ENCODE results near the gene EFCAB6.

Gene EFCAB6

GRCh38 chr22:43796567-43796966, 15.5 kb downstream of the EFCAB6 start:
- H3K4me3 ChIP-seq (ENCODE audit: low read depth in 1 of 2, low read length in 2 of 2) = no peak overlapping the region
- H3K36me3 ChIP-seq (ENCODE audit: insufficient read depth, low read length) = no peaks in the 10 kb centered on the region
- H3K9me3 ChIP-seq (ENCODE audit: insufficient read depth, low read length, severe bottlenecking) = no peaks in the 10 kb centered on the region
- DNase-seq (no peak), ATAC-seq (ENCODE audit: insufficient read depth, low read depth) (no peak)
- H2AFZ ChIP-seq (ENCODE audit: low read depth, low read length) = no peak overlapping the region
- H3K27ac ChIP-seq (ENCODE audit: low read length) = no peak overlapping the region
- no peaks in the 10 kb centered on the region for H3K79me2 ChIP-seq (ENCODE audit: insufficient read depth, low read length)
- H3K27me3 ChIP-seq (ENCODE audit: insufficient read depth, low read length, poor library complexity) = peaks cover 3% of the 10 kb centered on the region
- TF ChIP-seq, protein P1, sequence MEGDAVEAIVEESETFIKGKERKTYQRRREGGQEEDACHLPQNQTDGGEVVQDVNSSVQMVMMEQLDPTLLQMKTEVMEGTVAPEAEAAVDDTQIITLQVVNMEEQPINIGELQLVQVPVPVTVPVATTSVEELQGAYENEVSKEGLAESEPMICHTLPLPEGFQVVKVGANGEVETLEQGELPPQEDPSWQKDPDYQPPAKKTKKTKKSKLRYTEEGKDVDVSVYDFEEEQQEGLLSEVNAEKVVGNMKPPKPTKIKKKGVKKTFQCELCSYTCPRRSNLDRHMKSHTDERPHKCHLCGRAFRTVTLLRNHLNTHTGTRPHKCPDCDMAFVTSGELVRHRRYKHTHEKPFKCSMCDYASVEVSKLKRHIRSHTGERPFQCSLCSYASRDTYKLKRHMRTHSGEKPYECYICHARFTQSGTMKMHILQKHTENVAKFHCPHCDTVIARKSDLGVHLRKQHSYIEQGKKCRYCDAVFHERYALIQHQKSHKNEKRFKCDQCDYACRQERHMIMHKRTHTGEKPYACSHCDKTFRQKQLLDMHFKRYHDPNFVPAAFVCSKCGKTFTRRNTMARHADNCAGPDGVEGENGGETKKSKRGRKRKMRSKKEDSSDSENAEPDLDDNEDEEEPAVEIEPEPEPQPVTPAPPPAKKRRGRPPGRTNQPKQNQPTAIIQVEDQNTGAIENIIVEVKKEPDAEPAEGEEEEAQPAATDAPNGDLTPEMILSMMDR (IDR thresholded peaks at IDR 0.05; ENCODE audit: borderline replicate concordance, extremely low read depth, low read length, poor library complexity, severe bottlenecking) = peak; percentile 34
- TF ChIP-seq EZH2 (IDR thresholded peaks at IDR 0.05; ENCODE audit: borderline replicate concordance, low read depth, low read length, severe bottlenecking) = no peak
- H3K4me1 ChIP-seq (ENCODE audit: insufficient read depth, low read length) = no peaks in the 10 kb centered on the region
- no peaks in the 10 kb centered on the region for H4K20me1 ChIP-seq (ENCODE audit: insufficient read depth, low read length)
- no peak overlapping the region for H3K9ac ChIP-seq (ENCODE audit: low read depth, low read length)
- no peak overlapping the region for H3K4me2 ChIP-seq (ENCODE audit: insufficient read depth, low read length)

DNA sequence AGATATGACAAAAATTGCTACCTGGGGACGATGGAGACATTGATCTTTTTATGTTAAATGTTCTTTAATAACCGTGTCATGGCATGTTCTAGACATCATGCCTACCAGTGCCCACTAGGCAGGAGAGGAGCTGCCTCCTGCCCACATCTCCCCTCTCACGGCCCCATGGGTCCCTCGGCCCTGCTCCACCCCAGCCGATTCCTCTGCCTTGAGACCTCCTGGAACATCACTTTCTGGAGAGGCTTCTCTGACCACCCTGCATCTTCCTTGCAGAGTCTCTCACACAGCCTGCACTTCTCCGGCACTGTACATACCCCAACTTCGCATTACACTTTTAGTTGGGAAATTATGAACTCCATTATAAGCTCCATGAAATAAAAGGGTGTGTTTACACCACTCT, 16.8 kb downstream of the EFCAB6 start:
- Histone ChIP-seq H3K79me2 (ENCODE audit: insufficient read depth, low read length) (no peaks in the 10 kb centered on the region), H3K4me1 (ENCODE audit: insufficient read depth, low read length) (no peaks in the 10 kb centered on the region), H3K9ac (ENCODE audit: low read depth, low read length) (no peak overlapping the region), H3K4me3 (ENCODE audit: low read depth in 1 of 2, low read length in 2 of 2) (no peak overlapping the region), H4K20me1 (ENCODE audit: insufficient read depth, low read length) (no peaks in the 10 kb centered on the region), H3K4me2 (ENCODE audit: insufficient read depth, low read length) (no peak overlapping the region), H3K9me3 (ENCODE audit: insufficient read depth, low read length, severe bottlenecking) (no peaks in the 10 kb centered on the region), H3K27me3 (ENCODE audit: insufficient read depth, low read length, poor library complexity) (peaks cover 3% of the 10 kb centered on the region), H2AFZ (ENCODE audit: low read depth, low read length) (no peak overlapping the region), H3K36me3 (ENCODE audit: insufficient read depth, low read length) (no peaks in the 10 kb centered on the region), H3K27ac (ENCODE audit: low read length) (no peak overlapping the region)
- no peak for ATAC-seq (ENCODE audit: insufficient read depth, low read depth)
- no peak for DNase-seq
- no peak for TF ChIP-seq EZH2 (IDR thresholded peaks at IDR 0.05; ENCODE audit: borderline replicate concordance, low read depth, low read length, severe bottlenecking)
- TF ChIP-seq, protein P1 (IDR thresholded peaks at IDR 0.05; ENCODE audit: borderline replicate concordance, extremely low read depth, low read length, poor library complexity, severe bottlenecking) = no peak

DNA sequence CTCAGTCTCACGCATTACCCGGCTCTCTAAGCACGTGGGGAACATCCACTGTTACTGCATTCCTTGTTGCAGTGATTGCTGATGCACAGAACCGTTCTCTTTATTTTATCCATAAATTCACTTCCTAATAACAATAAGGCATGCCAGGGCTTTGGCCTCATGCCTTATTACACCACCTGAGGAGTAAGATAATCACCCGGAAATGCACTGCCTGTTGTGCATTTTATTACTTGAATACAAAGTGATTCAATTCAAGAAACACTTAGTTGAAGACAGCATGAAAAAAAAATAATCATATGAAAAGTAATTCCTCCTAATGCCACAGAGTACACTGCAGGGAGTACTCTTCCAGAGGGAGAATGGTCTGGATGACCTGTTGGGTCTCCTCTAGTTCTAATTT, 19.2 kb downstream of the EFCAB6 start:
- Histone ChIP-seq H3K4me3 (ENCODE audit: low read depth in 1 of 2, low read length in 2 of 2) (no peak overlapping the region), H3K4me1 (ENCODE audit: insufficient read depth, low read length) (no peaks in the 10 kb centered on the region), H4K20me1 (ENCODE audit: insufficient read depth, low read length) (no peaks in the 10 kb centered on the region), H3K4me2 (ENCODE audit: insufficient read depth, low read length) (no peak overlapping the region), H3K27me3 (ENCODE audit: insufficient read depth, low read length, poor library complexity) (peaks cover 3% of the 10 kb centered on the region), H2AFZ (ENCODE audit: low read depth, low read length) (no peak overlapping the region), H3K9me3 (ENCODE audit: insufficient read depth, low read length, severe bottlenecking) (no peaks in the 10 kb centered on the region), H3K9ac (ENCODE audit: low read depth, low read length) (no peak overlapping the region), H3K79me2 (ENCODE audit: insufficient read depth, low read length) (no peaks in the 10 kb centered on the region), H3K36me3 (ENCODE audit: insufficient read depth, low read length) (no peaks in the 10 kb centered on the region), H3K27ac (ENCODE audit: low read length) (no peak overlapping the region)
- no peak for TF ChIP-seq EZH2 (IDR thresholded peaks at IDR 0.05; ENCODE audit: borderline replicate concordance, low read depth, low read length, severe bottlenecking)
- TF ChIP-seq, protein P1 (IDR thresholded peaks at IDR 0.05; ENCODE audit: borderline replicate concordance, extremely low read depth, low read length, poor library complexity, severe bottlenecking) = no peak
- DNase-seq (no peak), ATAC-seq (ENCODE audit: insufficient read depth, low read depth) (no peak)

DNA sequence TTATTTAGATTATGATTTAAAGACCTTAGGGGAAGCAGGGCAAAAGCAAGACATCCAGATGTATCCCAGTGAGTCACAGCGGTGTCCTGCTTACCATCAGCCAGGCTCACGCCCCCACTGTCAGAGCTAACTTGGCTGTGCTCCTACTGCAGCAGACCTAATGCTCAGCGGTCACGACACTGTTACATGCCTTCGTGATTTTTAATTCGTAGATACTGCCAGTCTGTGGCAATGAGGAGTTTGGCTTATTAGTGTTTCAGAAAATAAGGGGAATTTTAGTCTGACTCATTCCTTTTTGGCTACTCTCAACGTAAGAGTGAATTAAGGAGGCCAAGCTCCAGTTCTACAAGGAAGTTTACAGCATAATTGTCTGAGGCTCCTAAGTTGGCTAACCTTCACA, 22.7 kb downstream of the EFCAB6 start:
- no peak overlapping the region for H3K4me3 ChIP-seq (ENCODE audit: low read depth in 1 of 2, low read length in 2 of 2)
- ATAC-seq (ENCODE audit: insufficient read depth, low read depth) (no peak), DNase-seq (no peak)
- no peak for TF ChIP-seq EZH2 (IDR thresholded peaks at IDR 0.05; ENCODE audit: borderline replicate concordance, low read depth, low read length, severe bottlenecking)
- TF ChIP-seq, protein P1 (IDR thresholded peaks at IDR 0.05; ENCODE audit: borderline replicate concordance, extremely low read depth, low read length, poor library complexity, severe bottlenecking) = no peak
- H3K79me2 ChIP-seq (ENCODE audit: insufficient read depth, low read length) = no peaks in the 10 kb centered on the region
- no peaks in the 10 kb centered on the region for H3K36me3 ChIP-seq (ENCODE audit: insufficient read depth, low read length)
- no peaks in the 10 kb centered on the region for H4K20me1 ChIP-seq (ENCODE audit: insufficient read depth, low read length)
- no peak overlapping the region for H3K4me2 ChIP-seq (ENCODE audit: insufficient read depth, low read length)
- H3K27me3 ChIP-seq (ENCODE audit: insufficient read depth, low read length, poor library complexity) = peaks cover 3% of the 10 kb centered on the region
- H2AFZ ChIP-seq (ENCODE audit: low read depth, low read length) = no peak overlapping the region
- H3K27ac ChIP-seq (ENCODE audit: low read length) = no peak overlapping the region
- no peaks in the 10 kb centered on the region for H3K9me3 ChIP-seq (ENCODE audit: insufficient read depth, low read length, severe bottlenecking)
- no peaks in the 10 kb centered on the region for H3K4me1 ChIP-seq (ENCODE audit: insufficient read depth, low read length)
- H3K9ac ChIP-seq (ENCODE audit: low read depth, low read length) = no peak overlapping the region
